ENCODE data around the gene HILPDA.
A peak's percentile ranks its signal among the peaks of the same experiment; 100 is the strongest.
"Not testable (repeated sequence)": the region's sequence is repeated elsewhere in the genome, so short reads cannot be mapped to it uniquely, and the experiment has no call there.

Gene HILPDA

GRCh38 chr7:128434413-128435326 lies 21.0 kb upstream of the HILPDA start:
- DNase-seq, result no peak

- no peak for DNase-seq
Measured at GRCh38 chr7:128435327-128435686, 20.4 kb upstream of the HILPDA start.

GRCh38 chr7:128437426-128438332 lies 18.0 kb upstream of the HILPDA start:
- DNase-seq, result peak; percentile 54

- no peak for DNase-seq
Measured at GRCh38 chr7:128442356-128442755, 13.3 kb upstream of the HILPDA start.

GRCh38 chr7:128443831-128444600 lies 11.7 kb upstream of the HILPDA start:
- DNase-seq, result no peak

- DNase-seq, result no peak
Measured at GRCh38 chr7:128446306-128446705, 9.4 kb upstream of the HILPDA start.

- DNase-seq, result no peak
Measured at GRCh38 chr7:128447941-128448564, 7.6 kb upstream of the HILPDA start.

- DNase-seq, result no peak
Measured at GRCh38 chr7:128448751-128449302, 6.9 kb upstream of the HILPDA start.

GRCh38 chr7:128450409-128450808 lies 5.3 kb upstream of the HILPDA start:
- no peak for DNase-seq

- no peak for DNase-seq
Measured at GRCh38 chr7:128450913-128451312, 4.8 kb upstream of the HILPDA start.

- DNase-seq, result no peak
Measured at GRCh38 chr7:128452552-128452951, 3.1 kb upstream of the HILPDA start.

GRCh38 chr7:128453836-128454804 lies 1.6 kb upstream of the HILPDA start:
- DNase-seq, result no peak

GRCh38 chr7:128454808-128455542 lies 703 bp upstream of the HILPDA start:
- DNase-seq, result peak; percentile 52

GRCh38 chr7:128456255-128456725 lies 612 bp downstream of the HILPDA start:
- peak; percentile 27 for DNase-seq

- not testable (repeated sequence) for DNase-seq
Measured at GRCh38 chr7:128457385-128457784, 1.7 kb downstream of the HILPDA start.

GRCh38 chr7:128458956-128459355 lies 3.3 kb downstream of the HILPDA start:
- no peak for DNase-seq

- peak; percentile 91 for DNase-seq
Measured at GRCh38 chr7:128459394-128459878, 3.8 kb downstream of the HILPDA start.

- DNase-seq, result no peak
Measured at GRCh38 chr7:128462460-128462859, 6.8 kb downstream of the HILPDA start.

- DNase-seq, result not testable (repeated sequence)
Measured at GRCh38 chr7:128463345-128463744, 7.7 kb downstream of the HILPDA start.

GRCh38 chr7:128463933-128464332 lies 8.3 kb downstream of the HILPDA start:
- DNase-seq, result not testable (repeated sequence)

Data from hematopoietic multipotent progenitor cell treated with erythropoietin and hydrocortisone succinate and interleukin-3 and kit ligand, for 6 days (in vitro differentiated cells).